HG03175 (cell line): ENCODE results near the gene WWC1.

ENCODE experiments used
- ATAC-seq: cut with Tn5 transposase; IDR thresholded peaks from one replicate; pipeline ENCODE4 v1.9.1; 2021; ENCODE audit warnings: mild to moderate bottlenecking, moderate library complexity; ENCODE audit not compliant: unreplicated experiment

The WWC1 gene

GRCh38 chr5:168291342-168291963 lies at the start of gene WWC1:
Gene WWC1 (plus strand): TSS chr5:168291645. CDS start chr5:168292153, 508 bp downstream.
- ATAC-seq = peak; percentile 77

DNA sequence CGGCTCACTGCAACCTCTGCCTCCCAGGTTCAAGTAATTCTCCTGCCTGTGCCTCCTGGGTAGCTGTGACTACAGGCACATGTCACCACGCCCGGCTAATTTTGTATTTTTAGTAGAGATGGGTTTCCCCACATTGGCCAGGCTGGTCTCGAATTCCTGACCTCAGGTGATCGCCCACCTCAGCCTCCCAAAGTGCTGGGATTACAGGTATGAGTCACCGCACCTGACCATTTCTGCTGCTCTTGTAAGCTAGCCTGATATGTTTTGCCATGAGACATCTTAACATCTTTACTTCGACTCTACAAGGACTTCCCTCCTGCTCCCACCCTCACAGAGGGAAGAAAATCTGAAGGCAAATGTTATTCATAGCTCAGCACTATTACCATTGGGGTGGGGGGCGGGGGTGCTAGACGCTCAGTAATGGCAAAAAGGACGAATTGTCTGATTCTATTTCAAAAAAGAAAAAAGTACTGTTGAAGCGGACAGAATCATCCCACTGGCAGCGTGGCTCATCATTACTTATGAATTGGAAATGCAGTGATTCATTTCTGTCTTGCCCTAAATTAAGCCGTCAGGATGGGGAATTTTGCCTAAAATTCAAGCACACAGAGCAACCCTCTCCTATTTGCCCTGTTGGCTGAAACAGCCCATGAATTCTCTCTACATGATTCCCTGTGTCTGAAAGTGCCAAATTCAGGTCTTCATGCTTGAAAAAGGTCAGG lies 46.4 kb upstream of the WWC1 start:
- ATAC-seq = no peak

DNA sequence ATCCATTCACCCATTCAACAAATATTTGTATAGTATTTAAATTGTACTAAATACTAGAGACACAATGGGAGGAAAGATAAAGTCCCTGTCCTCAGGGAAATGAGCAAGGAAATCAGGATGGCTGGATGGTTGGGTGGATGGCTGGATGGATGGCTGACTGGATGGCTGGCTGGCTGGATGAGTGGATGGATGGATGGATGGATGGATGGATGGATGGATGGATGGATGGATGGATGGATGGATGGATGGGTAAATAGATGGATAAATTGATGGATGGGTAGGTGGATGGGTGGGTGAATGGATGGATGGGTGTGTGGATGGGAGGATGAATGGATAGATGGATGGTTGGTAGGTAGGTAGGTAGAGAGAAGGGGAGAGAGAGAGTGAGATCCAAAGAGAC lies 41.5 kb upstream of the WWC1 start:
- no peak for ATAC-seq

GRCh38 chr5:168251259-168251658 lies 40.2 kb upstream of the WWC1 start:
- no peak for ATAC-seq

DNA sequence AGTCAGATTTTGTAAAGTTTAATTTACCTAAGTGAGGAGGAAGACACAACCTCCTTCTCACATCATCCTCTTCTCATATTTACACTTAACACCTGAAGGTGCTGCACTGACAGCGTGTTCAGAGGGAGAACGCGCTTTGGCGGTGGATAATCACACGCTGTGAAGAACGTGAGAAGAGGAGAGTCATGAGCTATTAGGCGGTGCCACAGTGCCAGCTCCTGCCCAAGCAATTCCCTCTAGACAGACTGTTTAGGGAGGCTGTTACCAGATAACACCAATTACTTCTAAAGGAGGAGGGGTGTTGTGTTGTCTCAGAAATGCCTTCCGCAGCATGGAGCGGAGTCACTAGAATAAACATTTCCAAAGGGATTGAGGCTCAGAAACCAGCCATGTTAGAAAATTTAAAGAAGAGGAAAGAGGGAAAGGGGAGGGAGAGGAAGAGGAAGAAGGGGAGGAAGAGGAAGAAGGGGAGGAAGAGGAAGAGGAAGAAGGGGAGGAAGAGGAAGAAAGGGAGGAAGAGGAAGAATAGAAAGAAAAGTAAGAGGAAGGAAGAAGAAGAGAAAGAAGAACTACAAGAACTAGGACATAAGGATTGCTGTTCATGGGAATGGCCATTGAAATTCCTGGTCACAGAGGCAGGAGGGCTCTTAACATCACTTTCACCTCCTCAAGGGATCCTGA lies 37.3 kb upstream of the WWC1 start:
- ATAC-seq = no peak

GRCh38 chr5:168260353-168261226 lies 30.9 kb upstream of the WWC1 start:
- no peak for ATAC-seq

GRCh38 chr5:168261227-168261571 lies 30.2 kb upstream of the WWC1 start:
- no peak for ATAC-seq

DNA sequence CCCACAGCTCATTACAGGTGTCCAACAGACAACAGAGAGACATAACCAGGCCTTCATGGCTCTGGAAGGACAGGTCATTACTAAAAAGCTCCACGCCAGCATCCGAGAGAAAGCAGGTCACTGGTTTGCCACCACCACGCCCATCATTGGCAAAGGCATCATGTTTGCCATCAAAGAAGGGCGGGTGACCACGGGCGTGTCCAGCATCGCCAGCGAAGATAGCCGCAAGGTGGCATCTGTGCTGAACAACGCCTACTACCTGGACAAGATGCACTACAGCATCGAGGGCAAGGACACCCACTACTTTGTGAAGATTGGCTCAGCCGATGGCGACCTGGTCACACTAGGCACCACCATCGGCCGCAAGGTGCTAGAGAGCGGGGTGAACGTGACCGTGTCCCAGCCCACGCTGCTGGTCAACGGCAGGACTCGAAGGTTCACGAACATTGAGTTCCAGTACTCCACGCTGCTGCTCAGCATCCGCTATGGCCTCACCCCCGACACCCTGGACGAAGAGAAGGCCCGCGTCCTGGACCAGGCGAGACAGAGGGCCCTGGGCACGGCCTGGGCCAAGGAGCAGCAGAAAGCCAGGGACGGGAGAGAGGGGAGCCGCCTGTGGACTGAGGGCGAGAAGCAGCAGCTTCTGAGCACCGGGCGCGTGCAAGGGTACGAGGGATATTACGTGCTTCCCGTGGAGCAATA lies 29.3 kb upstream of the WWC1 start:
- ATAC-seq = no peak

- no peak for ATAC-seq
These were observed 28.3 kb upstream of the WWC1 start for GRCh38 chr5:168263121-168263520.

- ATAC-seq = no peak
These were observed 25.4 kb upstream of the WWC1 start for GRCh38 chr5:168266016-168266415.

DNA sequence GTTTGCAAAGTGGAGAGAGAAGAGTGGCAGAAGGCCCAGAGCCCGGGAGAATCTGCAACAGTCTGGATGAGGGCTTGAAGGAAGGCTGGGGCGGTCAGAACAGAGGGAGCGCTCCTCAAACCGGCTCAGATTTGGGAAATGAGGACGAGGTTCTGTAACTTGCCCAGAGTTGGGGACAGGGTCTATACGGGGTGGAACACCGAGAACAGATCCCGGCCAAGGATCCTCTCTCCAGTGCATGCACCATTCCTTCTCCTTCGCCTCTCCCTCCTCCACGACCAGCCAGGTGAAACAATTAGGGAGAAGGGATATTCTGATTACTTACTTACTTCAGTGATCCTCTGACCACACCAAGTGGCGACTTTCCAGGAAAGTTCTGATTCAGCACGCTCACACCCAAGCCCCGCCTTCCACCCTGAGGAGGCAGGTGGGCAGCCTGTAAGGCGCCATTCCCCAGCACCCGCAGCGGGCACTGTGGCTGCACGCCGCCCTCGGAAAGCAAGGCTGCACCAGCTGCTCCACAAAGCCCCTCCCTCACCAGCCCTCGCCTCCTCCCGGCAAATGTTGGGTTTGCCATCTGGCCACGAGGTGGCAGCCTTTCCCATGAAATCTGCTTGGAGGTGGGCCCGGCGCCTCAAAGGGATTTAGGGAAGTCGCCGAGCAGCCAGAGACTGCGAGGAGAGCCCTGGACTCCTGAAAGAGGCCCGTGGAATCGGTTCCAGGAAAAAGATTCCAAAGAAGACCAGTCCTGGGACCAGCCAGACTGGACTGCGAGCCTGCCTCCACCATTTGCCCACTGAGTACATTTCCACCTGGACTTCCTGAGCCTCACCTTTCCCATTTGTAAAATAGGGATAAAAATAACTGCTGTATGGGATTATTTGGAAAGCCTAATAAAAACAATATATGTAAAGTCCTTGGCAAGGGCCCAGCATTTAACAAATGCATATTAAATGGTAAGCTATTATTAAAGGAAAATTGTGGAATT lies 22.2 kb upstream of the WWC1 start:
- ATAC-seq = peak; percentile 82

GRCh38 chr5:168269937-168270330 lies 21.5 kb upstream of the WWC1 start:
- no peak for ATAC-seq

DNA sequence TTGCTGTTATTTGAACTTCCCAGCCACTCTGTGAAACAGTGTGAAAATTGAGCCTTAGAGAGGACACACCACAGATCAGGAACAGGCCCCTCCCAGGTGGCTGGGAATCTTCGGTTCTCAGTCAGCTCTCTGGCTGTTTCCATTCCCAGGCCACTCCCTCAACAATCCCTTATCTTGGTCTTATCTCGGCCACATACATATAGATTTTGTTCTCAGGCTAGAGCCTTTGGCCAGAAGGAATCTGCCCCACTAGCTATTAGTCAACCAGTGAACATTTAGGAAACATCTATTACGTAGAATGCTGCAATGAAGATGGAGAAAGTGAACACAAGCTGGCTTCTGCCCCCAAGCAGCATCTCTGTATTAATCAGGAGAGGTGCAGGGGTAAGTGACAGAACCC lies 21.0 kb upstream of the WWC1 start:
- ATAC-seq = no peak

DNA sequence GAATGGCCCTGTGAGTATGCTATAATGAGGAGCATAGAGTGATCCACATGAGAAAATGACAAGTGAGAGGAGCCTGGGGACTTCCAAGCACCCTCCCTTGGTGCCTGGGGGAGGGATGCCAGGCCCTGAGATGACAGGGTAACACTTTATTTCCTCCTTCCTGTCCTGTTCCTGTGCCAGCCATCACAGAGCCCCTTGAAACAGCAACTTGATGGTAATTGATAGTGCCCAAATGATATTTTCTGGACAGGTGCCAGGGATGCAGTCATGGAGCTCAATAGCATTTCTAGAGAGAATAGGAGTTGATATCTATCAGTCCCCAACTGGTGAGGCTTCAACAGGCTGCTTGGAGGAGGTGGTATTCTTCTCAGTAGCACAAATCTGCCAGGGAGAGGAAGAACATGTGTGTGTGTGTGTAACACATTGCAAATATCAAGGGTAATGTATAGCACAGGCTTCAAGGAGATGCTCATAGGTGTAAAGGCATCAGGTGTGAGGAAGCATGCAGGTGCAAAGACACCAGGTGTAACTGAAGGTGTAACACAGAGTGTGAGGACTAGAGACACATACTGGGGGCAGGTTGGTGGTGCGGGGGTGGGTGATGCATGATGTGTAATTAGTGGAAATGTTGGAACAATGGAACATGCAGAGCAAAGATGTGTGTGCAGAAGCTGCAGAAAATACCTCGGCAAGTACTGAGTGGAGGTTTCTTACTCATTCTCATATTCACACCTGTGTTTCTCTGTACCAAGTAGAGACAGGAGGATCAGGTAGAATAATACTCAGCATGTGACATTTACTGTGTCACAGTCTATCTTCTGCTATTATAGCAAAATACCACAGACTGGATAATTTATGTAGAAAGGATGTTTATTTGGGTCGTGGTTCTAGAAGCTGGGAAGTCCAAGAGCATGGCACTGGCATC lies 18.1 kb upstream of the WWC1 start:
- no peak for ATAC-seq

DNA sequence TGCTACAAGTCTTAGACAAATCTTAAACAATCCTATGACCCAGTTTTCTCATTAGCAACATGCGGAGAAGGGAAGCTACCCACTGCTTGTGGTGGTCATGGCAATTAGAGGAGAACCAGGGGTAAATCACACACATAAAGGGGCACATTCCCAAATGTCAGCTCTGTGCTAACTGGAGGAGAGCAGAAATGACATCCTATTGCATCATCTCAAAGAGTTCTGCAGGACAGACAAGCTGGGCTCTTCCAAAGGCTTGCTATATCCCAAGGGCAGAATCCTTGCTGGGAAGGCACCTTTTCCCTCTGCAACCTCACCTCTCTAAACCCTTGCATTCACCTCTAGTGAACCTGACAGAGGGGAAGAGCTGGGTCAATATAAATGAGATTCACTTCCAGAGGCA lies 17.0 kb upstream of the WWC1 start:
- ATAC-seq = no peak

DNA sequence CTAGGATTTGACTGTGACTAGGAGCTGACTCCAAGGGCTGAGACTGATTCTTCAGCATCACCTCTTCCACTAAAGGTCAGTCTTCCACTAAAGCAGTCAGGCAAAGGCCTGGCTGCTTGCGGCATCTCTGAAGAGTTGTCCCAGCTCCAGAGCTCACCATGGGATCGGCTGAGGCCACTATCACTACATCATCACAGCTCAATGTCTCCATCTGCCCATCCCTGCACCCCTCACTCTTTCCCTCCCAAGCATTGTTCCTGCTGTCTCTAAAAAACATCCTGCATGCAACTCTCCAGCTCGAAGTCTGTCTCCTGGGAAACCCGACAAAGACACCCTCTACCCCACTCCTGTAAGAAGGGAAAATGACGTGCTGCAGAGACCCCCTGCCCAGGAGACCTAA lies 15.5 kb upstream of the WWC1 start:
- ATAC-seq = no peak

- ATAC-seq = no peak
These were observed 9.3 kb upstream of the WWC1 start for GRCh38 chr5:168282120-168282519.

GRCh38 chr5:168284809-168285208 lies 6.6 kb upstream of the WWC1 start:
- ATAC-seq = no peak
